ENCODE results near the gene ZAR1. TPM values are rescaled to one million over a fixed set of nuclear protein-coding genes. Genes with fewer than 3 reads are reported as not detected.

The ZAR1 gene
- total RNA-seq, 1 donor from 2014 or later: 2.3 TPM

Other genes with a start within 250 kb of the ZAR1 start
- gene TEC, start 220.4 kb upstream of the ZAR1 start, total RNA-seq: 2.3 to 3.5 TPM (median 3.3 TPM) in 3 replicates
- 60.1 to 77.1 TPM (median 62.9 TPM) in 3 replicates for gene SLAIN2, start 148.7 kb upstream of the ZAR1 start, total RNA-seq
- 9.9 to 11.2 TPM (median 10.1 TPM) in 3 replicates for gene SLC10A4, start 6.9 kb upstream of the ZAR1 start, total RNA-seq